Thyroid gland (tissue), 4 donors: Measurements from ENCODE around the gene LAMA2.

Source experiments
- CTCF ChIP-seq, 6 experiments: fragments of 200-600 bp in 3 of 6; fragments of 450-650 bp in 3 of 6; sonication (generic) in 3 of 6; IDR thresholded peaks; one replicate each; pipeline ENCODE4 v1.5.1; 2016 to 2019; ENCODE audit warnings: antibody characterized with exemption in 6 of 6, mild to moderate bottlenecking in 2 of 6, inconsistent platforms in 1 of 6, moderate library complexity in 1 of 6
- POLR2A ChIP-seq, 2 donors: fragments of 450-650 bp; IDR thresholded peaks; one replicate each; pipeline ENCODE4 v1.6.1; 2017; ENCODE audit warnings: antibody characterized with exemption in 2 of 2, mild to moderate bottlenecking in 2 of 2, moderate library complexity in 1 of 2

GRCh38 chr6:129189266-129189665, 306.3 kb downstream of the LAMA2 start:
- no peak for TF ChIP-seq CTCF (IDR thresholded peaks at IDR 0.05)
- no peak for TF ChIP-seq POLR2A (IDR thresholded peaks at IDR 0.05)
